ENCODE measurements around the gene SULT2A1.
"Not testable (repeated sequence)": the region's sequence is repeated elsewhere in the genome, so short reads cannot be mapped to it uniquely, and the experiment has no call there.

DNA sequence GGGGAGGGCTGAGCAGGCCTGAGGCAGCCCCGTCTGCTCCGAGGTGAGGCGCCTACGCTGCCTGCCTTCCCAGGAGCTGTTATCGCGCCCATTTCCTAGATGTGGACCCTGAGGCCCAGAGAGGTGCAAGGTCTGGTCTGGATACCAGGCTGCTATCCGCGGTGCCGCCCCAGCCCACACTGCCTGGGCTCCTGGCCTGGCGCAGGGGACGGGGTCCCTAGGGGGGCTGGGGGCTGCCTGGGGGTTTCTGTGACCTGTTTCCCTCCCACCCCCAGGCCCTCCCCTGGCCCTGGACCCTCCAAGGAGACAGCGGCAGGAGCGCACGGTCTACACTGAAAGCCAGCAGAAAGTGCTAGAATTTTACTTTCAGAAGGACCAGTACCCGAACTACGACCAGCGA, 26.3 kb downstream of the SULT2A1 start:
- not testable (repeated sequence) for TF ChIP-seq POLR2AphosphoS5 (IDR thresholded peaks at IDR 0.05; ENCODE audit: borderline replicate concordance, low read depth, low read length); EZH2 (IDR thresholded peaks at IDR 0.05); FOXP2 (optimal IDR thresholded peaks at IDR 0.05; ENCODE audit: control extremely low read depth, extremely low read length, insufficient read depth)
